Measurements from ENCODE around the gene STAB2. TPM values are rescaled to one million over a fixed set of nuclear protein-coding genes. Genes with fewer than 3 reads are reported as not detected.

The STAB2 gene
- total and polyA plus RNA-seq, 11 donors, result 0.12 to 3.5 (median 0.37) TPM; not detected in 6

DNA sequence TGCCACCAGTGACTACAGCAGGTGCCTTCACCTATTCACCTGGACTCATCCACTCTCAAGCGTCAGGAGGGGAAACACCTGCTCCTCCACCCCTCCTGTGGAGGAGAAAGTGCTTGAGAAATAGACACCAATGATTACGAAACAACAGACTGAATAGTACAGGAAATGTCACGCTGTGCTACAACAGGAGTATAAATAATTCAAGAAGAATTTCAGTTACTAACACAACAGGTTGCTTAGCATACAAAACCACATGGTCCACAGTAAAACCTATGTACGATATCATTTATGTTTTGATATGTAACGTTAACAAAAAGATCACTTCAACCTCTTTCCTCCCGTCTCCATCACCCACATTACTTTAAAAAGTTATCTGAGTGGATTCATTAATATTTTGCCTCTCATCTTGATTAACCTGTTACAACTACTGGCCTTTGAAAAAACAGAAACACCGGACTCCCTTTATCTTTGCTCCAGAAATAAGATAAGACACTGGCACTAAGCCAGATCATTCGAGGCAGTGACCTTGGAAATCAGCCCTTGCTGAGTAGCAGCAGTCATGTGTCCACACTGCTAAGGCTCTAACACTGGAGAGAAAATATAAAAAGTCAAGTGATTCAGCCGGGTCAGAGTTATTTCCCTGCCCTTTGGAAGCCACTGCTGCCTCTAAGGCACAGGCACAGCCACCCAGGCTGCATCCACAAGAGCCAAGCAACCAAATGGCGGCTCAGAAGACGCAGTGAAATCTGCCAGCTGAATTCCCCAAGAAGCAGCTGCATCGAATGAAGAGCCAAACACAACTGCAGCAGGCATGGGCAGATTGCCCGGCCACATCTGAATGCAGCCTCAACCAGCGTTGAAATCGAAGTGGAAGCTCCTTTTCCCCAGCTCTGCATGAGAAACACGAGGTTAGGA, 213.0 kb downstream of the STAB2 start:
- DNase-seq (peak; percentile 32 to 80 (median 56)), ATAC-seq (peak; percentile 56 to 77 (median 72))
- peaks cover 0 to 29% (median 14%) of the 10 kb centered on the region in 12 donors for H3K4me1 ChIP-seq
- TF ChIP-seq, protein P1, sequence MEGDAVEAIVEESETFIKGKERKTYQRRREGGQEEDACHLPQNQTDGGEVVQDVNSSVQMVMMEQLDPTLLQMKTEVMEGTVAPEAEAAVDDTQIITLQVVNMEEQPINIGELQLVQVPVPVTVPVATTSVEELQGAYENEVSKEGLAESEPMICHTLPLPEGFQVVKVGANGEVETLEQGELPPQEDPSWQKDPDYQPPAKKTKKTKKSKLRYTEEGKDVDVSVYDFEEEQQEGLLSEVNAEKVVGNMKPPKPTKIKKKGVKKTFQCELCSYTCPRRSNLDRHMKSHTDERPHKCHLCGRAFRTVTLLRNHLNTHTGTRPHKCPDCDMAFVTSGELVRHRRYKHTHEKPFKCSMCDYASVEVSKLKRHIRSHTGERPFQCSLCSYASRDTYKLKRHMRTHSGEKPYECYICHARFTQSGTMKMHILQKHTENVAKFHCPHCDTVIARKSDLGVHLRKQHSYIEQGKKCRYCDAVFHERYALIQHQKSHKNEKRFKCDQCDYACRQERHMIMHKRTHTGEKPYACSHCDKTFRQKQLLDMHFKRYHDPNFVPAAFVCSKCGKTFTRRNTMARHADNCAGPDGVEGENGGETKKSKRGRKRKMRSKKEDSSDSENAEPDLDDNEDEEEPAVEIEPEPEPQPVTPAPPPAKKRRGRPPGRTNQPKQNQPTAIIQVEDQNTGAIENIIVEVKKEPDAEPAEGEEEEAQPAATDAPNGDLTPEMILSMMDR (IDR thresholded peaks at IDR 0.05), result no peak
- TF ChIP-seq POLR2A (IDR thresholded peaks at IDR 0.05), result no peak
- H3K27ac ChIP-seq, result peak overlapping the region in 6 of 12 donors; percentile 8 to 58 (median 23)
- no peaks in the 10 kb centered on the region for H3K9me3 ChIP-seq
- no peaks in the 10 kb centered on the region for H3K27me3 ChIP-seq
- peak overlapping the region in 6 of 12 donors; percentile 3 to 33 (median 20) for H3K4me3 ChIP-seq
- peaks cover 0 to 5% (median 0%) of the 10 kb centered on the region in 9 donors for H3K36me3 ChIP-seq
- intact Hi-C loops (cut with DNase I), result no loop called here
- WGBS, 4 donors, result 12 to 22% (median 19%) methylated on average over 16 of the region's 16 CpGs

DNA sequence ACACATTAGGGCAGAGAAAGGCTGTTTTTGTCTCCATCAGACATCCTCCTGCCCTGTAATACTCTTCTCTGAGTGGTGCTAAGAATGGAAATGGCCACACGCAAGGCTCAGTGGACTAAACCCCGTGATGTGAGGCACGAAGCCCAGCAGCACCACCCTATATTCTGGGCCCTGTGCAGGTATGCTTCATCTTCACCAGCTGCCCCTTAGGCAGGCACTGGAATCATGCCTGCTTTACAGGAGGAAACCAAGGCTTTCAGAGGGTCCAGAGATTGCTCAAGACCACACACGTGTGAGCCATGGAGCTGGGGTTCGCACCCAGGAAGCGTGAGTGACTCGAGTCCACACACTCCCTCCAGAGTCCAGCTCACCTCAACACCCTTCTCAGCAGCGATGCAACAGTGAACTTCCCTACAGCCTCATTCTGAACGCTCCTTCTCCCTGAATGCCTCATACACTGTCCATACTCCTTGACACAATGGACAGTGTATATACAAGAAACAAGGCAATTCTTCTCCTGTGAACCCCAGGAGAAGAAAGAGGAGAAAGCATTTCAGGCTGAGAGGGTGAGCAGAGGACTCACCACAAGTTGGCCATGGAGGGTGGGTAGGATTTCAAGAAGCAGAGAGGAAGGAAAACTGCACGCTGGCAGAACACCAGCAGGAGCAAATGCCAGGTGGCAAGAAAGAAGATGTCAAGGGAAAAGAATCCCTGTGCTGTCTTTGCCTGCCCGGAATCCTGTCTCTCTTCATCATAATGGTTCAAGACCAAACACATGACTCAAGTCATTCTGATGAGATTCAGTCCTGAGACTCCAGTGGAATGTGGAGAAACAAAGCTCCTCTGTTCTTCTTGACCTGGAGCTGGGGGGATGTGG, 214.9 kb downstream of the STAB2 start:
- H3K4me1 ChIP-seq, result peaks cover 0 to 48% (median 14%) of the 10 kb centered on the region in 12 donors
- WGBS, 4 donors, result 90 to 95% (median 92%) methylated on average over 11 of the region's 11 CpGs
- peak overlapping the region in 1 of 12 donors; percentile 55 for H3K27ac ChIP-seq
- intact Hi-C loops (cut with DNase I), result no loop called here
- H3K4me3 ChIP-seq, result no peak overlapping the region
- H3K9me3 ChIP-seq, result no peaks in the 10 kb centered on the region
- no peaks in the 10 kb centered on the region for H3K27me3 ChIP-seq
- TF ChIP-seq POLR2A (IDR thresholded peaks at IDR 0.05), result no peak
- TF ChIP-seq, protein P1 (IDR thresholded peaks at IDR 0.05), result no peak
- ATAC-seq (no peak), DNase-seq (no peak)
- H3K36me3 ChIP-seq, result no peaks in the 10 kb centered on the region

DNA sequence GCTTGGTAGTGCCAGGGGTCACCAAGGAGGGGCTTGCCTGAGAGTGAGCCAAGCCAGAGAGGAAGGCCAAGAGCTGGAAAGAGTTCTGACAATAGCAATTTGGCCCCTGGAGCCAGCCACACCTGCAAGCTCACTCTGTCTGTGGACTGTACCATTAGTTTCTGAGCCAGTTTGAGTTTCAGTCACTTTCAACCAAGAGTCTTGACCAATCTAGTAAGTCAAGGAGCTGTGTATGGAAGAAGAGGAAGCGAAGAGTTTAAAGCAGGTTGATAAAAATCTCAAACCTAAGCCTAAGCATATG, 215.5 kb downstream of the STAB2 start:
- WGBS, 4 donors, result 94 to 100% (median 96%) methylated on average over 1 of the region's 1 CpG
- ATAC-seq, result no peak
- DNase-seq, result no peak
- Histone ChIP-seq H3K27ac (peak overlapping the region in 1 of 12 donors; percentile 55), H3K36me3 (no peaks in the 10 kb centered on the region), H3K27me3 (no peaks in the 10 kb centered on the region), H3K4me3 (no peak overlapping the region), H3K4me1 (peaks cover 0 to 53% (median 14%) of the 10 kb centered on the region in 12 donors), H3K9me3 (no peaks in the 10 kb centered on the region)
- TF ChIP-seq, protein P1 (IDR thresholded peaks at IDR 0.05), result no peak
- no peak for TF ChIP-seq POLR2A (IDR thresholded peaks at IDR 0.05)
- intact Hi-C loops (cut with DNase I), result no loop called here

DNA sequence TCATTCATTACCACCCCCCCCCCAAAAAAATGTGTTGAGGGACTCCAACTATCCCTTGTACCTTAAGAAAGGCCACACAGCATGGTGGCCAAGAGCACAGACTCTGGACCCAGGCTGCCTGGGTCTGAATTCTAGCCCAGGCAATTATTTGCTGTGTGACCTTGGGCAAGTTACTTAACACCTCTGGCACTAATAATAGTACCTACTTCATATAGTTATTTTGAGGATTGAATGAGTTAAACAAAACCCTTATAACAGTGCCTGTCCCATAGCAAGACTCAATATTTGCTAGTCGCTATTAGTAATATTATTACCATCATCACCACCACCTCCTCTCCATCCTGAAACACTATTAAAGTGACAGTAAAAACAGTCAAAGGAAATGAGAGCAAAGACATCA, 216.8 kb downstream of the STAB2 start:
- DNase-seq, result no peak
- no peaks in the 10 kb centered on the region for H3K36me3 ChIP-seq
- TF ChIP-seq POLR2A (IDR thresholded peaks at IDR 0.05), result no peak
- TF ChIP-seq, protein P1 (IDR thresholded peaks at IDR 0.05), result no peak
- peaks cover 0 to 53% (median 14%) of the 10 kb centered on the region in 12 donors for H3K4me1 ChIP-seq
- H3K27ac ChIP-seq, result peak overlapping the region in 1 of 12 donors; percentile 36
- intact Hi-C loops (cut with DNase I), result no loop called here
- no peaks in the 10 kb centered on the region for H3K27me3 ChIP-seq
- no peaks in the 10 kb centered on the region for H3K9me3 ChIP-seq
- no peak for ATAC-seq
- H3K4me3 ChIP-seq, result no peak overlapping the region
- 85 to 98% (median 93%) methylated on average over 1 of the region's 1 CpG for WGBS, 4 donors

All from heart left ventricle (tissue), 16 donors.